ENCODE measurements around the gene CAPN7.

The CAPN7 gene

DNA sequence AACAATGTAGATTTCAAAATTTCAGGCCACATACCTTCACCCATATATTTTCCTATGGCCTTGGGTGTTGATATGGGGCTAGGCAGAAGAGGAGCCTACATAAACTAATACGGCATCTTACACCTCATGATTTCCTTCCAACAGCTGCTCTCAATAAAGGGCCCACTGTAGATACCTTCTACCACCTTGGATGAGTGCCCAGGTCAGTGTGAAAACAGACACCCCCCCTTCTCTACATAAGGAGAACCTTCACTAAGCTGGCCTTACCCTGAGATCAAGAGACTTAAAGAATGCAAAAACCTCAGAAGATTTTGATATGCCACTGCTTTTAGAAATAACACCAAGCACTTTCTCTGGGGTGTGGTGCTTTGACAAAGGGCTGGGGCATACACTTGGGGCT, 83.6 kb downstream of the CAPN7 start:
- Histone ChIP-seq H3K27ac (ENCODE audit: low read length) (no peak overlapping the region), H3K9ac (ENCODE audit: low read depth, low read length) (no peak overlapping the region), H3K4me1 (ENCODE audit: insufficient read depth, low read length) (peaks cover 38% of the 10 kb centered on the region), H3K36me3 (ENCODE audit: insufficient read depth, low read length) (peaks cover 13% of the 10 kb centered on the region; the same call in 1 of the 2 replicates), H3K79me2 (ENCODE audit: insufficient read depth, low read length) (peaks cover 49% of the 10 kb centered on the region), H3K9me3 (ENCODE audit: insufficient read depth, low read length, severe bottlenecking) (no peaks in the 10 kb centered on the region), H2AFZ (ENCODE audit: low read depth, low read length) (no peak overlapping the region), H3K27me3 (ENCODE audit: insufficient read depth, low read length, poor library complexity) (no peaks in the 10 kb centered on the region), H3K4me3 (ENCODE audit: low read depth in 1 of 2, low read length in 2 of 2) (no peak overlapping the region), H4K20me1 (ENCODE audit: insufficient read depth, low read length) (0 out of 2 replicates have a peak, but pooled peaks cover 3% of the 10 kb centered on the region), H3K4me2 (ENCODE audit: insufficient read depth, low read length) (no peak overlapping the region)
- ATAC-seq (ENCODE audit: insufficient read depth, low read depth) (no peak), DNase-seq (no peak)
- TF ChIP-seq, protein P1, sequence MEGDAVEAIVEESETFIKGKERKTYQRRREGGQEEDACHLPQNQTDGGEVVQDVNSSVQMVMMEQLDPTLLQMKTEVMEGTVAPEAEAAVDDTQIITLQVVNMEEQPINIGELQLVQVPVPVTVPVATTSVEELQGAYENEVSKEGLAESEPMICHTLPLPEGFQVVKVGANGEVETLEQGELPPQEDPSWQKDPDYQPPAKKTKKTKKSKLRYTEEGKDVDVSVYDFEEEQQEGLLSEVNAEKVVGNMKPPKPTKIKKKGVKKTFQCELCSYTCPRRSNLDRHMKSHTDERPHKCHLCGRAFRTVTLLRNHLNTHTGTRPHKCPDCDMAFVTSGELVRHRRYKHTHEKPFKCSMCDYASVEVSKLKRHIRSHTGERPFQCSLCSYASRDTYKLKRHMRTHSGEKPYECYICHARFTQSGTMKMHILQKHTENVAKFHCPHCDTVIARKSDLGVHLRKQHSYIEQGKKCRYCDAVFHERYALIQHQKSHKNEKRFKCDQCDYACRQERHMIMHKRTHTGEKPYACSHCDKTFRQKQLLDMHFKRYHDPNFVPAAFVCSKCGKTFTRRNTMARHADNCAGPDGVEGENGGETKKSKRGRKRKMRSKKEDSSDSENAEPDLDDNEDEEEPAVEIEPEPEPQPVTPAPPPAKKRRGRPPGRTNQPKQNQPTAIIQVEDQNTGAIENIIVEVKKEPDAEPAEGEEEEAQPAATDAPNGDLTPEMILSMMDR (IDR thresholded peaks at IDR 0.05; ENCODE audit: borderline replicate concordance, extremely low read depth, low read length, poor library complexity, severe bottlenecking): no peak
- TF ChIP-seq EZH2 (IDR thresholded peaks at IDR 0.05; ENCODE audit: borderline replicate concordance, low read depth, low read length, severe bottlenecking): no peak

DNA sequence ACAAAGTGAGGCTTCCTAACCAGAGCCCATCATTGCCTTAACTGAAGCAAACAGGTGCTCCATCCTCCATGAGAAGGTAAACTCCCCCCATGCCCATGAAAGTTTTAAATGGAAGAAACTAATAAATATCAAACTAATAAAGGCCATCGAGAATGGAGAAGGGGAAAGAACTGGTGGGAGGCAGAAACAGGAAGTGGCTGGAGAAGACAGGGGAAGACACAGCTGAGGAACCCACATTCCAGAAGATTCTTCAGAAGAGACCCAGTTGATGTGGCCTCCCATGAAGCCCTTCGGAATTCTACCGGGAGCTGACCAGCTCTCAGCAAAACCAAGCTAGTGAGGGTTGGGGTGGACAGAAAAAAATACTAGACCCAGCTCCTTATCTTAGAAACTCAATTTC, 84.7 kb downstream of the CAPN7 start:
- H3K27ac ChIP-seq (ENCODE audit: low read length): peak overlapping the region; percentile 69
- no peak for TF ChIP-seq EZH2 (IDR thresholded peaks at IDR 0.05; ENCODE audit: borderline replicate concordance, low read depth, low read length, severe bottlenecking)
- TF ChIP-seq, protein P1 (IDR thresholded peaks at IDR 0.05; ENCODE audit: borderline replicate concordance, extremely low read depth, low read length, poor library complexity, severe bottlenecking): no peak
- DNase-seq: no peak
- H3K4me2 ChIP-seq (ENCODE audit: insufficient read depth, low read length): peak overlapping the region; percentile 56; the same call in 1 of the 2 replicates
- no peak overlapping the region for H2AFZ ChIP-seq (ENCODE audit: low read depth, low read length)
- 0 out of 2 replicates have a peak, but pooled peaks cover 3% of the 10 kb centered on the region for H4K20me1 ChIP-seq (ENCODE audit: insufficient read depth, low read length)
- ATAC-seq (ENCODE audit: insufficient read depth, low read depth): no peak
- H3K36me3 ChIP-seq (ENCODE audit: insufficient read depth, low read length): peaks cover 20% of the 10 kb centered on the region; the same call in 1 of the 2 replicates
- no peaks in the 10 kb centered on the region for H3K27me3 ChIP-seq (ENCODE audit: insufficient read depth, low read length, poor library complexity)
- no peaks in the 10 kb centered on the region for H3K9me3 ChIP-seq (ENCODE audit: insufficient read depth, low read length, severe bottlenecking)
- H3K4me3 ChIP-seq (ENCODE audit: low read depth in 1 of 2, low read length in 2 of 2): no peak overlapping the region
- peaks cover 42% of the 10 kb centered on the region for H3K79me2 ChIP-seq (ENCODE audit: insufficient read depth, low read length)
- H3K4me1 ChIP-seq (ENCODE audit: insufficient read depth, low read length): peaks cover 38% of the 10 kb centered on the region
- H3K9ac ChIP-seq (ENCODE audit: low read depth, low read length): peak overlapping the region; percentile 21; the same call in 1 of the 2 replicates

DNA sequence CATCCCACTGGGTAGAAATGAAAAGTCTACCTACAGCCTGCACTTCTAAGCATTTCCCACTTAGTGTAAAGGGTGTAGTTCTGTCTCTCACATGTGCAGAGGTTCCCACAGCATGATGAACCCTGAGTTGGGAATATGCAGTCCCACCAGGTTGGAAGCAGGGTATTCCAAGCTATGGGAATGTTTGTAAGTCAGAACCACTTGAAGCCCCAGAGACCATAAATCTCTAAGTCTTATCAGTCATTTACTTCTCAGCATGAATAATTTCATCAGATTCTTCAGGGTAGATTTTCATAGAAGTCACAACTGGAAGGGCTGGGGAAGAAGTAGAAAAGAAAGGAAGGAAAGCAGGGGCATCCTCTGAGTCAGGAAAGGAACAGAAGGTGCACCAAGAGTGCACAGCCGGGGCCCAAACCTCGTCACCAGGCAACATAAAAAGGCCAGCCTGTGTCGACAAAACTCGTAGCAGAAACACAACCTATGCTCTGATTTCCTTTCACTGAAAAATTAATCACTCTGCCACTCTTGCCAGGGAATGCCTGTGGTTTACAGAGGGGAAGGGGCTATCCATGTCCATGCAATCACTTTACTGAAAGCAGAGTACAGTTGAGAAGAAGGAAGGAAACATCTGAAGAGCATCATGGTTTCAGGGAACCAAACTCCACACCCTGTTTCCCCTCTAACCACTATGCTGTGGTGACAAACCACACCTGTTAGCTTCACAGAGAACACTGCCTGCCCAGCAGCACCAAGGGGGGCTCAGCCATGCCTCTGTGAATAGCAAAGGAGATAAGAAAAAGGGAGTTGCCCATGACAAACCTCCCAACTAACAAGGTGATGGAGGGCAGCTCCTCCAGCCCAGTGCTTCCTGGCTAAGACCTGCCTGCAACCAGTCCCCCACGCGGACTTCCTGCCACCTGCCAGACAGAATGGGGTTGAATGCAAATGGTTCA, 85.8 kb downstream of the CAPN7 start:
- peak; percentile 91 for DNase-seq
- 0 out of 2 replicates have a peak, but pooled peaks cover 3% of the 10 kb centered on the region for H4K20me1 ChIP-seq (ENCODE audit: insufficient read depth, low read length)
- no peaks in the 10 kb centered on the region for H3K27me3 ChIP-seq (ENCODE audit: insufficient read depth, low read length, poor library complexity)
- peaks cover 38% of the 10 kb centered on the region for H3K4me1 ChIP-seq (ENCODE audit: insufficient read depth, low read length)
- peak overlapping the region; percentile 66 for H3K27ac ChIP-seq (ENCODE audit: low read length)
- H2AFZ ChIP-seq (ENCODE audit: low read depth, low read length): no peak overlapping the region
- no peaks in the 10 kb centered on the region for H3K9me3 ChIP-seq (ENCODE audit: insufficient read depth, low read length, severe bottlenecking)
- peak overlapping the region; percentile 9; the same call in 1 of the 2 replicates for H3K9ac ChIP-seq (ENCODE audit: low read depth, low read length)
- H3K36me3 ChIP-seq (ENCODE audit: insufficient read depth, low read length): peaks cover 22% of the 10 kb centered on the region; the same call in 1 of the 2 replicates
- H3K4me2 ChIP-seq (ENCODE audit: insufficient read depth, low read length): peak overlapping the region; percentile 56
- H3K79me2 ChIP-seq (ENCODE audit: insufficient read depth, low read length): peaks cover 41% of the 10 kb centered on the region
- TF ChIP-seq EZH2 (IDR thresholded peaks at IDR 0.05; ENCODE audit: borderline replicate concordance, low read depth, low read length, severe bottlenecking): no peak
- TF ChIP-seq, protein P1 (IDR thresholded peaks at IDR 0.05; ENCODE audit: borderline replicate concordance, extremely low read depth, low read length, poor library complexity, severe bottlenecking): no peak
- peak; percentile 96 for ATAC-seq (ENCODE audit: insufficient read depth, low read depth)
- peak overlapping the region in 1 of 2 experiments; percentile 20; a peak in 2 of 4 replicates for H3K4me3 ChIP-seq (ENCODE audit: low read depth in 1 of 2, low read length in 2 of 2)

Data from DND-41 (cell line).